Activated naive CD4-positive, alpha-beta T cell treated with anti-CD3 and anti-CD28 coated beads, Interleukin-2, amount 50 U/mL, for 16 hours (primary cell): ENCODE data around the gene PDCD2L.
A peak's percentile ranks its signal among the peaks of the same experiment; 100 is the strongest.
"Not testable (repeated sequence)": the region's sequence is repeated elsewhere in the genome, so short reads cannot be mapped to it uniquely, and the experiment has no call there.

ENCODE experiments used
- DNase-seq: peaks from one replicate; pipeline ENCODE4 v3.0.0-alpha.2; 2020

PDCD2L gene, protein sequence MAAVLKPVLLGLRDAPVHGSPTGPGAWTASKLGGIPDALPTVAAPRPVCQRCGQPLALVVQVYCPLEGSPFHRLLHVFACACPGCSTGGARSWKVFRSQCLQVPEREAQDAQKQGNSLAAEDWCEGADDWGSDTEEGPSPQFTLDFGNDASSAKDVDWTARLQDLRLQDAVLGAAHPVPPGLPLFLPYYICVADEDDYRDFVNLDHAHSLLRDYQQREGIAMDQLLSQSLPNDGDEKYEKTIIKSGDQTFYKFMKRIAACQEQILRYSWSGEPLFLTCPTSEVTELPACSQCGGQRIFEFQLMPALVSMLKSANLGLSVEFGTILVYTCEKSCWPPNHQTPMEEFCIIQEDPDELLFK

DNA sequence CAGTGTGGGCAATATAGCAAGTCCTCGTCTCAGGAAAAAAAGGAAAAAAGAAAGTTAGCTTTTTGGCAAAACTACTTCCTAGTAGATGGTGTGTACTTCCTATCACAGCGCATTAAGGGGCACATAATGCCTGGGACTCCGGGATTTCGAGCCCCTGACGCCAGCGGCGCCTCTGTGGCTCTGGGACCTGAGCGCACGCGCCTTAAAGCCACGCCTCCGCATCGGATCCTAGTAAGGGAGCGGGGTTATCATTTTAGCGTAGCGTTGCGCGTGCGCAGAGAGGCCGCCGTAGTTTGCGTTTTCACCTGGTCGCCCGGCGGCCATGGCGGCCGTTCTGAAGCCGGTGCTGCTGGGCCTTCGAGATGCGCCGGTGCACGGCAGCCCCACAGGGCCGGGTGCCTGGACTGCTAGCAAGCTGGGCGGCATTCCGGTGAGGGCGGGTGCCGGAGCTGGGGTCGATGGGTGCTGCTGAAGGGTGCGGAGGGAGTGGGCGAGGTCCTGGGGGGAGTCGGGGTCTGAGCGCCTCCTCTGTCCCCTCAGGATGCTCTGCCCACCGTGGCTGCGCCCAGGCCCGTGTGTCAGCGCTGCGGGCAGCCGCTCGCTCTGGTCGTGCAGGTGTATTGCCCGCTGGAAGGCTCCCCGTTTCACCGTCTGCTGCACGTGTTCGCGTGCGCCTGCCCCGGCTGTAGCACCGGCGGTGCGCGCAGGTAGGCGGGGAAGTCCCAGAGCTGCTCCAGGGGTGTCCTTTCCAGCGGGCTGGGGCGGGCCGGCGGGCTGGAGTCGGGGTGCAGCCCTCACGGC, at the start of gene PDCD2L:
Gene PDCD2L, plus strand, starts transcription at position 291 of the 801 bp plus-strand sequence. Its CDS starts 32 bp downstream, at position 323.
- peak; percentile 95 for DNase-seq

DNA sequence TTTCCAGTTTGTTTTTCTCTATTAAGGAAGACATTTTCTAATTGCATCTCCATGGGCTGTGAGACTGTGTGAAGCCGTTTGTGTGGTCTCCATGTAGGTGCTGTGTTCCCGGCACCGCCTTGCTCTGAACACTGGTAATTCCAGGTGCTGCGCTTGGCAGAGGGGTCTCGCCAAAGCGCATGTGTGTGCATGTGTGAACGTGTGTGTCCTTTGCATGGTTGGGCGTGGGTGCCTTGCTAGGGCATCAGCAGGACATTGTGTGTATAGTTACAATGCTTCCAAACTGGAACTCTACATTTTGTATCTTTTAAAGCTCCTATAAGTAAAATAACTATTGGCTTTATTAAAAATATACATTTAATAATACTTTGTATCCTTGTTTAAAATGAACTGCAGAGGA, 49.0 kb upstream of the PDCD2L start:
- no peak for DNase-seq

DNA sequence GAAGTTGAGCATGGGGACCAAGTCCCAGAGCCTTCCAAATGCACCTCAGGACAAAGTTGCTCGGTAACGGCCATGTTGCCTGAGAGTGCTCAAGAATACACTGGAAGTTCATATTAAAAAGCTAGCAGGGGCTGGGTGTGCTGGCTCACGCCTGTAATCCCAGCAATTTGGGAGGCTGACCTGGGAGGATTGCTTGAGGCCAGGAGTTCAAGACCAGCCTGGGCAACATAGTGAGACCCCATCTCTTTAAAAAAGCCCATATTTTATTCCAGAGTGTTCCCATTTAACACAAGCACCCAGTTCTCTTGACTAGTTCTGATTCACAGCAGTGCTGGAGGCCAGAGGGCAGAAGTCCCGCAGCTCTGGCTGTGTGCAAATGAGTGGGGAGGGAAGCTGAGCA, 47.3 kb upstream of the PDCD2L start:
- no peak for DNase-seq

DNA sequence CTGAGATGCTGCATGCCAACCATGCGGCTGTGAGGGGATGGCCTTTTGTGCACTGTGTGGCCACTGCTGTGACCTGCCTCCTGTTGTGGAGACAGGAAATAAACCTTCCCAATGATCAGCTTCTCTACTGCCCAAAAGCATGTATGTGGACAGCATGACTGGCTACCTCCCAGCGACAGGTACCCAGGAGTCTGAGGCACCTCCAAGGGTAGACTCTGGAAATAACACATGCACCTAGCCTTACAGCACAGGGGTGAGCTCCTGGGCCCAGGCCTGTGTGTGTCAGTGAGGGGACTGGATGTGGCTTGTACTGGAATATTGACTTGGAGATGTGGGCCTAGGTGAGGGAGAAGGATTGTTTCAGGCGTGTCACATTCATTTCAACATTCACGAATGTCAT, 46.8 kb upstream of the PDCD2L start:
- no peak for DNase-seq

DNA sequence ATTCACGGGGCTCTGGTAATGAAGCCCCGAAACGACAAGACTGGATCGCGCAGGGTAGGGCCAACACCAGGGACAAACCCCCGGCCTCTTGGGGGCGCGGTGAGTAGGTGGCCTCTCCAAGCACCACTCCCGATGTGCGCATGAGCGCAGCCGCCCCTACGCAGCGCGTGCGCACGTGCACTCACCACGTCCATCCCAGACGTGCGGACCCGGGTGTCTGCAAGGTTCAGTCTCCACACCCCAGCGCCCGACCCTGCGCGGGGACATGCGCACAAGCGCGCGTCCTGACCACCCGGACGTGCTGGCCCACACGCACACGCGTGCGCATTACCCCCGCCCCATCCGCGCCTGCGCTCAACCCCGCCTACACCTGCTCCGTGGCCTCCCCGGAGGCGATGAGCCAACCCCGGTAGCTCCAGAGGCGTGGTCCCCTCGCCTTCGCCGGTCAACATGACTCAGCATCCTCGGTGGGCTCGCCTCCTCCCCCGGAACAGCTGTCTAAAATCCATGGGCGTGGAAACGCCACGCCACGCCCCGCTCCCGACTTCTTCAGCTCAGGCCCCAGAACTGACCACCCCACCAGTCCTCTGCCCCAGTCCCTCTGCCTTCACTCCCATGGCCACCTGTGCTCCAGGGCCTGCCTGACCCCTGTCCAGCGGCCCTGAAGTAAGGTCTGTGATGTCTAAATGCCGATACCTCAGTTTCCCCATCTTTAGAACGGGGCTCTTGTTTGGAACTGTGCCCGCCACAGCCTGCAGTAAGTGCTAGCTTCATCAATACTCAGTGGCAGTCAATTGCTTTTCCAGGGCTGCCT, 44.9 kb upstream of the PDCD2L start:
- peak; percentile 97 for DNase-seq

DNA sequence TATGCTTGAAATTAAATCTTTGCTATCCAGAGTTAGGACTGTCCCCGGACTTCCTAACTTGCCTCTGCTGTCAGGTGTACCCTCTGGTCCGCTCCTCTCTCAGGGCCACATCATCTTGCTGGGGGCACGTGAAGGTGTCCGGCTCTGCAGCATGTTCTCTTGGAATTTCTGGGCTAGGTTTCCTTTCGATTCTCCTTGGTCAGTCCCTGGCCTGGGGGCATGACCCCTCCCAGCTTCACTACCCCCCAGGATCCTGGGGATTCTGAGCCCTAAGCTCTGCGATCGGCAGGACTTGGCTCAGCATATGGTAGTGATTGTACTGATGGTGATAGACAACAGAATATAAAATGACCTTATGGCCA, 44.3 kb upstream of the PDCD2L start:
- no peak for DNase-seq

DNA sequence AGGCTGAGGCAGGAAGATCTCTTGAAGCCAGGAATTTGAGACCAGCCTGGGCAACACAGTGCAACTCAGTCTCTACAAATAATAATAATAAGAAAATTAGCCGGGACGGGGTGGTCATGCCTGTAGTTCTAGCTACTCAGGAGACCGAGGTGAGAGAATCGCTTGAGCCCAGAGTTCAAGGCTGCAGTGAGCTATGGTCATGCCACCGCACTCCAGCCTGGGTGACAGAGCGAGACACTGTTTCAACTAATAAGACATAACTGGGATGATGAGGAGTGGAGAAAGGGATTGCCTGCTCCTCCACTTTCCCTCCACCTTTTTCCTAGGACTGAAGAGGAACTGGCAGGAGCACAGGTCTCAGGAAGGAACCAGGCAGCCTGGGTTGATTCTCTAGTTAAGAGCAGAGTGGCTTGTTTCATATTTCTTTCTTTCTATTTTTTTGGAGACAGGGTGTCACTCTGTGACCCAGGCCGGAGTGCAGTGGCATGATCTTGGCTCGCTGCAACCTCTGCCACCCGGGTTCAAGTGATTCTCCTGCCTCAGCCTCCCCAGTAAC, 43.8 kb upstream of the PDCD2L start:
- no peak for DNase-seq

DNA sequence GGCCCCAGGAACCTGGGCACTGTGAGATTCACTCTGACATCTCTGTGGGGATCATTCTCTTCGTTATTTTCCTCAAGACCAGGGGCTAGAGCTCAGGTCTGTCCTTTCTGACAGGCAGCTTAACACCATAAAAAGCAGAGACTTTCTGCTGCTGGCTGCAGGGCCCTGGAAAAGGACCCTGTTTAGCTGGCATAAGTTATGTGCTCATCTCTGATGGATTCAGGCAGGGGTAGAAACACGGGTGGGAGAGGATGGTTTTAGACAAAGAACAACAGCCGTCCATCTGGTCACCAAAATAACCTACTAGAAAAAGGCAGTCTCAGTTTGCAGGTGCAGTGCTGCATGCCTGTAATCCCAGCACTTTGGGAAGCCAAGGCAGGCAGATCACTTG, 41.5 kb upstream of the PDCD2L start:
- no peak for DNase-seq

DNA sequence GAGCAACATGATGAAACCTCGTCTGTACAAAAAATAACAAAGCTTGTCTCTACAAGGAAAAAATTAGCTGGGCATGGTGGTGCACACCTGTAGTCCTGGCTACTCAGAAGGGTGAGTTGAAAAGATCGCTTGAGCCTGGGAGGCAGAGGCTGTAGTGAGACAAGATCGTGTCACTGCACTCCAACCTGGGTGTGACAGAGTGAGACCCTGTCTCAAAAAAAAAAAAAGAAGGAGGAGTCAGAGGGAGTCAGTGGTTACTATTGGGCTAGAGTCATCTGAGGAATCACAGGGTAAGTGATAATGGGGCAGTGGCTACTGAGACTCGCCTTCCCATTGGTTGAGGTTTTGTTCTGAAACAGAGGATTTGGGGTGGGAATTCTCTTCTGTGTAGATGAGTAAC, 41.1 kb upstream of the PDCD2L start:
- no peak for DNase-seq

DNA sequence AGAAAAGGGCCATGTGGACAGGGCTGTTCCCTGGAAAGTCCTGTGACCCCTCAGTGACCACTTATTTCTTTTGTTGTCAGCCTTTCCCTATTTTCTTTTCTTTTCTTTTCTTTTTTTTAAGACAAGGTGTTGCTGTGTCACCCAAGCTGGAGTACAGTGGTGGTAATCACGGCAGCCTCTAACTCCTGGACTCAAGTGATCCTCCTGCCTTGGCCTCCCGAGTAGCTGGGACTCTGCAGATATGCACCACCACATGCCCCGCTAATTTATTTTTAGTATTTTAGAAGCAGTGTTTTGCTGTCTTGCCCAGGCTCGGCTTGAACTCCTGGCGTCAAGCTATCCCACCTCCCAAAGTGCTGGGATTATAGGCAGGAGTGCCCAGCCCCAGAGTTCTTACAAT, 40.3 kb upstream of the PDCD2L start:
- no peak for DNase-seq

DNA sequence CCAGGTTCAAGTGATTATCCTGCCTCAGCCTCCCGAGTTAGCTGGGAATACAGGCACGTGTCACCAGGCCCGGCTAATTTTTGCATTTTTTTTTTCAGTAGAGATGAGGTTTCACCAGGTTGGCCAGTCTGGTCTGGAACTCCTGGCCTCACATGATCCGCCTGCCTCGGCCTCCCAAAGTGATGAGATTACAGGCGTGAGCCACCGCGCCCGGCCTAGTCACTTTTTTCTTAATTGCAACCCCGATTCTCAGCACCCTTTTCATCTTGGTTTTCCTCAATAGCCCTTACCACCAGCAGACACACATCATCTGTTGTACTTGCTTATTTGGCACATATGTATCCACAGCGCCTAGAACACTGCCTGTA, 39.8 kb upstream of the PDCD2L start:
- DNase-seq, result no peak

DNA sequence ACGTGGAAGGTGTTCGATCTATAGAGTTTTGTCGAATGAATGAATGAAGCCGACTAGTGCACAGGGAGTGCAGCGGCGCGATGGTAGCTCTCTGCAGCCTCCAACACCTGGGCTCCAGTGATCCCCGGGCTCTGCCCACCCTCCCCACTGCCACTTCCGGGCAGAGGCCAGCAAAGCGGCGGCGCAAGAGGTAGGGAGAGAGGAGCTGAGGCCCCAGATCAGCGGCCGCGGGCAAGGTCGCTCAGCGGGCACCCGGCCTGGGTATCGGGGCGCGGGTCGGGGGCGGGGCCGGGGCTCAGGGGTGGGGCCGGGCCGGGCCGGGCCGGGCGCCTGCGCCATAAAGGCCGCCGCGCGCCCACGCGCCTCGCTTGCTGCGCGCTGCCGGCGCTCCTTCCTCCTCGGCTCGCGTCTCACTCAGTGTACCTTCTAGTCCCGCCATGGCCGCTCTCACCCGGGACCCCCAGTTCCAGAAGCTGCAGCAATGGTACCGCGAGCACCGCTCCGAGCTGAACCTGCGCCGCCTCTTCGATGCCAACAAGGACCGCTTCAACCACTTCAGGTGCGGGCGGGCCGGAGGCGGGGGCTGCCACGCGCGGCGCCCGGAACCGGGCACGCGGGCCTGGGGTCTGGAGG, 39.3 kb upstream of the PDCD2L start, which contains the start of gene GPI:
Gene GPI, plus strand, starts transcription at position 367 of the 633 bp plus-strand sequence. Its CDS starts 71 bp downstream, at position 438.
- DNase-seq, result peak; percentile 79

DNA sequence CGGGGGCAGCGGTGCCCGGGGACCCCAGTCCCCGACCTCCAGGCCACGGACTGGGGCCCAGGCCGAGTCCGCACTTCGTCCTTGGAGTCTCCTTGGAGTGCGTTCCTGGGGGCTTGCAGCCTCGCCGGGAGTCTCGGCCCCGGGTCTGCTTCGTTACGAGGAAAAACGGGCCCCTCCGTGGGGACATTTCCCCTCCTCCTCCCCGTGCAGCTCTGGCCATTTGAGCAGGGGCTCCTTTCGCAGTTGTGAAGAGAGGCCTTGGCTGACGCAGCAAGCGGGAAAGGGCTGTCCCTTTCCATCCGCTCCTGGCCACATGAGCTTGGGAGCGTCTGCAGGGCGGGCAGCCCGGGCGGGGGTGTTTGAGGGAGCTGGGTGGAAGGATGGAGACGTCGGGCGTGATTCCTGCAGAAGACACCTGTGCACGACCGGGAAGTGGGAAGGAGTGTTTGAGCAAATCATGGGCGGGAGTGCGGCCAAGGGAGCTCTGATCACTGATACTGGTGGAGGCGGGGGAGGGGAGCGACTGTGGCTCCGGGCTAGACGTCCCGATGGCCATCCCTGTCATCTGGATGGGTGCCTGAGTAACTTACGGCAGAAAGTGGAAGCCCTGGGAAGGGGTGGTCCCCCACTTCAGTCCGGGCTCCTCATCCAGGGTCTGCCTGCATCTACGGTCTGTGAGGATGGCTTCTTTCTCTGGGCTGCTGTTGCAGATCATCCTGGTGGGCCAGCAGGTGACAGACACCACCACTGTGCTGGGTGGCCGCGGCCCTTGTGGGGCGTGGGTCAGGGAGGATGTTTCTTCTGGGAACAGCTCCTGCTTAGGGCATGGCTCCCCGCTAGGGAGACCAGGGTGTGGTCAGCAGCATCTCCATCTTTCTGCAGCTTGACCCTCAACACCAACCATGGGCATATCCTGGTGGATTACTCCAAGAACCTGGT, 38.5 kb upstream of the PDCD2L start:
- DNase-seq, result peak; percentile 23

DNA sequence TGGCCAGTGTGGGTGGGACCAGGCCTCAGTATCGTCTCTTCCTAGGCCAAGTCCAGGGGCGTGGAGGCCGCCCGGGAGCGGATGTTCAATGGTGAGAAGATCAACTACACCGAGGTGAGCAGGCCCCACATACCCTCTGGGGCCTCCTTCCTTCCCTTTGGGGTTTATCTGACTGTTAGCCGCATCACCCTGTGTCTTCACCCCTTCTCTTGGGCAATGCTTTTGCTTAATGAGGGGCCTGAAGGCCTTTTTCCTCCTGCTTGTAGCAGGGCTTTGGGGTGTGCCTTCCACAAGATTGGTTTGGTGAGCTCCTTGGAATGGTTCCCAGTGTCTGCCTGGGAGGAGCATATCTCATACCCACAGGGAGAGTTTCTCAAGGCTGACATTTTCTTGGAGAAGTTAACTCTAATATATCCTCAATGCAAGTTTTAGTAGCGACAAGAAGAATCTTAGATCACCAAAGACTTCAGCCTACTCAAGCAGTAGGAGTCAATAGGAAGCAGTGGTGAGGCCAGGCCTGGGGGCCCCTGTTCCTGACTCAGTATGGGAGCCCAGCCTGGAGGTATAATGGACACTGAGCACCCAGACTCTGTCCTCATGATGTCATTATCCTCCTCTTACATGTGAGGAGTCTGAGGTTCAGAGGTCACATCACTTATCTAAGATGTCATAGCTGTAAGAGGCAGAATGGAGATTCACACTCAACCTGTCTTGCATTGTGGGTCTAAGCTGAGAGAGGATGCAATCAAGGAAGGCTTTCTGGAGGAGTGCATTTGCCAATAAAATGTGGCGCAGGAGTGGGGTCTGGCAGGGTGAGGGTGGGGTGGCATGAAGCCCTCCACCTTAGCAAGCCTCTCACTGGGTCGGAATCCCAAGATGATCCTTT, 37.2 kb upstream of the PDCD2L start:
- DNase-seq, result no peak

DNA sequence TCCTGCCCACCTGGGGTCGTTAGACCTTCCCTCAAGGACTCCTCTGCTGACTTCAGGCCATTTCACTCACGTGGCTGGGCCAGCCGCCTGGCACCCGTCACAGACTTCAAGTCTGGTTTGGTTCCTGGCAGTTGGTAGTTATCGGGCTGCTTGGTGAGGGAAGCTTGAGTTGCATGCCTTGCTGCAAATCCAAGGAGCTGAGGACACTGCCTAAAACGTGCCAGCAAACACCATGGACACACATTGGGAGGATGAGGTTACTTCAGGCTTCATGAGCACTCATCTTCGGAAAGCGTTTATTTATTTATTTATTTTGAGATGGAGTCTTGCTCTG, 36.6 kb upstream of the PDCD2L start:
- no peak for DNase-seq

DNA sequence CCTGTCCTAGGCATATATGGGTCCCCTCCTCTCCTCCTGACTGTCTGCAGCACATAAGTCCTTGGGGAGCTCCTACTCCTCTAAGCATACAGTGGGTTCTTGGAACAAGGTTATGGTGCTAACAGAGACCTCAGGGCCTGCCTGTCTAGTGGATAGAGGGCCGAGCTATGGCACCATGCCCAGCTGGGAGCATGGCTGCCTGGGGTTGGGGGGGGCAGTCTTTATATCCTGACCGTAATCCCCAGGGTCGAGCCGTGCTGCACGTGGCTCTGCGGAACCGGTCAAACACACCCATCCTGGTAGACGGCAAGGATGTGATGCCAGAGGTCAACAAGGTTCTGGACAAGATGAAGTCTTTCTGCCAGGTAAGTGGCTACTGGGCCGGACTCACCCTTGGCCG, 35.9 kb upstream of the PDCD2L start:
- DNase-seq, result no peak

DNA sequence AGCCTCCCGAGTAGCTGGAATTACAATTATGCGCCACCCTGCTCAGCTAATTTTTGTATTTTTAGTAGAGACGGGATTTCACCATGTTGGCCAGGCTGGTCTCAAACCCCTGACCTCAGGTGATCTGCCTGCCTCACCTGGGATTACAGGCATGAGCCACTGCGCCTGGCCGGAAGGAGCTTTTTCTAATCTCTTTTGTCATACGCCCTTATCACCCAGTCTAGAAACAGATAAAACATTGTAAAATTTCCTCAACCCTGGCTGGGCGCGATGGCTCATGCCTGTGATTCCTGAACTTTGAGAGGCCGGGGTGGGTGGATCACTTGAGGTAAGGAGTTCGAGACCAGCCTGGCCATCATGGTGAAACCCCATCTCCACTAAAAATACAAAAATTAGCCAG, 35.0 kb upstream of the PDCD2L start:
- not testable (repeated sequence) for DNase-seq

DNA sequence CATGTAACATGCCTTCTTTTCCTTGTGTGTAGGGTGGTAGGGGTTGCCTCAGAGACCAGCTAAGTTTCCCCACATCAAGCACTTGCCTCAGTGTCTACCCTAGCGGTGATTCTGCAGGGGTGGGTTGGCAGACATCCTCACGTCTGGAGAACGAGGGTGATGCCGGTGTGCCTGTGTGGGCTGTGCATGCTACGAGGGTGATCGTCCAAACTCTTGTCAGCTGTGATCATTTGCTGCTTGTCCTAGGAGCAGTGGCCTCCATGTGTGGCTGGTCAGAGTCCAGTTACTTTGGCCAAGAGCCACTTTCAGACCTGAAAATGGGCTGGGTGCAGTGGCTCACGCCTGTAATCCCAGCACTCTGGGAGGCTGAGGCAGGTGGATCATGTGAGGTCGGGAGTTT, 34.1 kb upstream of the PDCD2L start:
- no peak for DNase-seq

DNA sequence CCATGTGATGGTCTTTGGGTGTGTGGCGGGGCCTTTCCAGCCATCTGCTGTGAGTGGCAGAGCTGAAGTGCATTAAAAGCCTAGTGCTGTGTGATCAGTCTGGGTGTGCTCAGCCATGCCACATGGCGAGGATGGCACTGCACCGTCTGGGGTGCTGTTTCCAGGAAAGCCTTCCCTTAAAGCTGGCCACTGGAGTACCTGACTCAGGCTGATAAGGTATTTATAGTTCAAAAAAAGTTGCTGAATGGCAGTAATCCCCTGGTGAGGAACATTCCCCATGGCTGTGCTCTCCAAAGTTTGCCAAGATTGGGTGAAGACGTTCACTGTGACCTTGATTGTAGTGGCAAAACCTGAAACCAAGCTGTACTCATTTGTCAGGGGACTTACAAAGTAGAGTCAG, 33.2 kb upstream of the PDCD2L start:
- DNase-seq, result no peak

DNA sequence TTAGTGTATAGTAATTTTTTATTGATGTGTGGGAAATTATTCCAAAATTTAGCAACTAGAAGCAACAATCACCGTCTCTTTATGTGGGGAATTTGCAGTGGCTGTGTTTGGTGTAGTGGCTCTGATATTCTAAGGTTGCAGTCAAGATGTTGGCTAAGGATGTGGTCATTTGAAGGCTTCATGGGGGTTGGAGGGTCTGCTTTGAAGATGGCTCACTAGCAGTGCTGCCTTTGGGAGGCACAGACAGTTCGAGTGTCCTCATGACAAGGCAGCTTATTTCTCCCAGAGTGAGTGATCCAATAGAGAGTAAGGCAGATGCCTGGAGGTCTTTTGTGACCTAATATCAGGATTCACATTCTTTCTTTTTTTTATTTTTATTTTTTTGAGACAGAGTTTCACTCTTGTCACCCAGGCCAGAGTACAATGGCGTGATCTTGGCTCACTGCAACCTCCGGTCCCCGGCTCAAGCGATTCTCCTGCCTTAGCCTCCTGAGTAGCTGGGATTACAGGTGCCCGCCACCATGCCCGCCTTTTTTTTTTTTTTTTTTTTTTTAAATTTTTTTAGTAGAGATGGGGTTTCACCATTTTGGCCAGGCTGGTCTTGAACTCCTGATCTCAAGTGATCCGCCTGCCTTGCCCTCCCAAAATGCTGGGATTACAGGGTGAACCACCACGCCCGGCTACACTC, 30.5 kb upstream of the PDCD2L start:
- no peak for DNase-seq
